Sigmoid colon (tissue), 7 donors: ENCODE results near the gene TMEM109. TPM values are rescaled to one million over a fixed set of nuclear protein-coding genes. Genes with fewer than 3 reads are reported as not detected.

Experiments used
- DNase-seq: peaks from one replicate; pipeline ENCODE4 v3.0.0-alpha.2; 2019
- H3K27ac ChIP-seq, 4 donors: fragments of 200-600 bp; sonication (generic); one replicate each; pipeline ENCODE4 v1.5.1; 2016 to 2019; ENCODE audit warnings: mild to moderate bottlenecking in 1 of 4
- H3K27me3 ChIP-seq, 3 donors: fragments of 200-600 bp; sonication (generic); one replicate each; pipeline ENCODE4 v1.5.1; 2019; ENCODE audit warnings: mild to moderate bottlenecking in 1 of 3
- H3K36me3 ChIP-seq, 4 donors: fragments of 200-600 bp; sonication (generic); one replicate each; pipeline ENCODE4 v1.5.1; 2016 to 2019
- H3K4me1 ChIP-seq, 4 donors: fragments of 200-600 bp; sonication (generic); one replicate each; pipeline ENCODE4 v1.5.1; 2017 to 2019
- H3K4me3 ChIP-seq, 4 donors: fragments of 200-600 bp; sonication (generic); one replicate each; pipeline ENCODE4 v1.5.1; 2017 to 2019; ENCODE audit warnings: mild to moderate bottlenecking in 2 of 4, moderate library complexity in 1 of 4
- H3K9me3 ChIP-seq, 4 donors: fragments of 200-600 bp in 3 of 4; sonication (generic) in 3 of 4; one replicate each; pipeline versions ENCODE4 v1.5.1 to v1.6.1; 2013 to 2019
- EP300 ChIP-seq, 4 donors: sonication (generic); formaldehyde crosslinking; IDR thresholded peaks; one replicate each; pipeline ENCODE4 v1.6.1; 2017; ENCODE audit warnings: antibody characterized with exemption in 4 of 4
- POLR2A ChIP-seq, 2 donors: fragments of 450-650 bp; IDR thresholded peaks; one replicate each; pipeline ENCODE4 v1.6.1; 2016; ENCODE audit warnings: antibody characterized with exemption in 2 of 2, mild to moderate bottlenecking in 2 of 2, moderate library complexity in 2 of 2
- POLR2AphosphoS5 ChIP-seq, 4 donors: sonication (generic); formaldehyde crosslinking; IDR thresholded peaks; one replicate each; pipeline ENCODE4 v1.6.1; 2017; ENCODE audit warnings: antibody characterized with exemption in 4 of 4
- WGBS, 2 donors: extraction: QIAGEN DNeasy Blood & Tissue Kit; methylation state at CpG; one replicate each; pipeline ENCODE4 v1.1.7; 2013; 5-methylcytosine and 5-hydroxymethylcytosine counted together
- intact Hi-C: fragments of 100-400 bp; cut with DNase I; formaldehyde crosslinking; loops from one replicate; pipeline ENCODE4 v1.15.1; 2023
- polyA plus RNA-seq, 3 donors: library from polyadenylated mRNA; stranded (reverse); fragments of 200-250 nt; gene quantifications; one replicate each; pipeline ENCODE4 v1.2.3, GENCODE V29; 2013
- total RNA-seq, 4 donors: library from RNA; depleted of rRNA; stranded (reverse); fragments of >200 nt; gene quantifications; one replicate each; pipeline ENCODE4 v1.1.0, GENCODE V29; 2016
- TF ChIP-seq, protein P1 (sequence below), 4 experiments: fragments of 450-650 bp in 3 of 4; fragments of 200-600 bp in 1 of 4; IDR thresholded peaks; one replicate each; pipeline ENCODE4 v1.5.1; 2016 to 2019; ENCODE audit warnings: antibody characterized with exemption in 4 of 4, mild to moderate bottlenecking in 3 of 4, moderate library complexity in 2 of 4
- donor health status: healthy with polysubstance abuse.
- donor health status: Bipolar disorder and iron deficiency.
- donor health status: healthy.

Gene TMEM109
- total and polyA plus RNA-seq, 7 donors: 16.2 to 115 (median 86.2) TPM

GRCh38 chr11:60951904-60952741, 38.2 kb downstream of the TMEM109 start, which contains the start of gene SLC15A3:
TSS of gene SLC15A3 (minus strand) at chr11:60952176. CDS start at chr11:60951551, 625 bp downstream.
- intact Hi-C loops: loop anchor here (2.0 kb wide), 1 partner anchor 37 kb away; the partner anchor contains the start of gene TMEM109
- TF ChIP-seq POLR2A (IDR thresholded peaks at IDR 0.05) (no peak), POLR2AphosphoS5 (IDR thresholded peaks at IDR 0.05) (peak in 2 of 4 donors; percentile 36 to 49), EP300 (IDR thresholded peaks at IDR 0.05) (no peak)
- TF ChIP-seq, protein P1, sequence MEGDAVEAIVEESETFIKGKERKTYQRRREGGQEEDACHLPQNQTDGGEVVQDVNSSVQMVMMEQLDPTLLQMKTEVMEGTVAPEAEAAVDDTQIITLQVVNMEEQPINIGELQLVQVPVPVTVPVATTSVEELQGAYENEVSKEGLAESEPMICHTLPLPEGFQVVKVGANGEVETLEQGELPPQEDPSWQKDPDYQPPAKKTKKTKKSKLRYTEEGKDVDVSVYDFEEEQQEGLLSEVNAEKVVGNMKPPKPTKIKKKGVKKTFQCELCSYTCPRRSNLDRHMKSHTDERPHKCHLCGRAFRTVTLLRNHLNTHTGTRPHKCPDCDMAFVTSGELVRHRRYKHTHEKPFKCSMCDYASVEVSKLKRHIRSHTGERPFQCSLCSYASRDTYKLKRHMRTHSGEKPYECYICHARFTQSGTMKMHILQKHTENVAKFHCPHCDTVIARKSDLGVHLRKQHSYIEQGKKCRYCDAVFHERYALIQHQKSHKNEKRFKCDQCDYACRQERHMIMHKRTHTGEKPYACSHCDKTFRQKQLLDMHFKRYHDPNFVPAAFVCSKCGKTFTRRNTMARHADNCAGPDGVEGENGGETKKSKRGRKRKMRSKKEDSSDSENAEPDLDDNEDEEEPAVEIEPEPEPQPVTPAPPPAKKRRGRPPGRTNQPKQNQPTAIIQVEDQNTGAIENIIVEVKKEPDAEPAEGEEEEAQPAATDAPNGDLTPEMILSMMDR (IDR thresholded peaks at IDR 0.05): no peak
- WGBS, 2 donors: 14 to 22% methylated on average over 23 of the region's 23 CpGs
- Histone ChIP-seq H3K27ac (peak within 1 kb of the TSS; percentile 79 to 87 (median 82)), H3K4me3 (peak within 1 kb of the TSS; percentile 39 to 59 (median 54)), H3K4me1 (peaks cover 0 to 31% (median 25%) of the 10 kb centered on the region in 4 donors), H3K27me3 (no peaks in the 10 kb centered on the region), H3K36me3 (no peaks in the 10 kb centered on the region), H3K9me3 (no peaks in the 10 kb centered on the region)
- peak; percentile 87 for DNase-seq

GRCh38 chr11:60952742-60953170, 38.8 kb downstream of the TMEM109 start:
- Histone ChIP-seq H3K36me3 (no peaks in the 10 kb centered on the region), H3K4me3 (peak overlapping the region in 3 of 4 donors; percentile 51 to 59 (median 57)), H3K9me3 (no peaks in the 10 kb centered on the region), H3K27me3 (no peaks in the 10 kb centered on the region), H3K27ac (peak overlapping the region; percentile 79 to 87 (median 82)), H3K4me1 (peaks cover 0 to 29% (median 24%) of the 10 kb centered on the region in 4 donors)
- no peak for TF ChIP-seq POLR2AphosphoS5 (IDR thresholded peaks at IDR 0.05)
- TF ChIP-seq POLR2A (IDR thresholded peaks at IDR 0.05): no peak
- no peak for TF ChIP-seq EP300 (IDR thresholded peaks at IDR 0.05)
- TF ChIP-seq, protein P1 (IDR thresholded peaks at IDR 0.05): no peak
- intact Hi-C loops: no loop called here
- DNase-seq: no peak
- WGBS, 2 donors: 30 to 36% methylated on average over 3 of the region's 3 CpGs

DNA sequence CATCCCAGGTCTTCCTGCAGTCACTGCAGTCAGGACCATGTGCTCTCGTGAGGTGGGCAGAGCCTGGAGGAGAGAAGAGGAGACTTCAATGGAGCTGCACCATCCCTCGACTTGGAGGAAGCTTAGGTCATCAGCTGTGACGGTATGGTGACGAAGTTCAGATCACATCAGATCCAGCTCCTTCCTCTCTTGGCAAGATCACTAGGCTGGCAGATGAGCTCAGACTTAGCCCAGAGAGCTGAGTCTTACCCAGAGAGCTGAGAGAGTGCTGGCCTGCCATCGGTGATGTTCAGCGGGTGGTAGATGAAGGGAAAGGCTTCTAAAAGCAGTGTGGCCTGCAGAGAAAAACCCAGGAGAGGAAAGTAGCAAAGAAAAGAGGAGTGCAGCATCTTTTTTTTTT, 39.8 kb downstream of the TMEM109 start:
- no peaks in the 10 kb centered on the region for H3K9me3 ChIP-seq
- H3K36me3 ChIP-seq: no peaks in the 10 kb centered on the region
- 79 to 84% methylated on average over 6 of the region's 6 CpGs for WGBS, 2 donors
- peak overlapping the region in 2 of 4 donors; percentile 79 to 87 for H3K27ac ChIP-seq
- no peaks in the 10 kb centered on the region for H3K27me3 ChIP-seq
- no peak for DNase-seq
- H3K4me1 ChIP-seq: peaks cover 0 to 24% (median 21%) of the 10 kb centered on the region in 4 donors
- TF ChIP-seq POLR2AphosphoS5 (IDR thresholded peaks at IDR 0.05) (no peak), POLR2A (IDR thresholded peaks at IDR 0.05) (no peak)
- TF ChIP-seq, protein P1 (IDR thresholded peaks at IDR 0.05): no peak
- H3K4me3 ChIP-seq: no peak overlapping the region
- intact Hi-C loops: no loop called here

GRCh38 chr11:60954421-60954820, 40.5 kb downstream of the TMEM109 start:
- H3K27ac ChIP-seq: no peak overlapping the region
- no peak for DNase-seq
- no peaks in the 10 kb centered on the region for H3K27me3 ChIP-seq

More at GRCh38 chr11:60954421-60954820, 40.5 kb downstream of the TMEM109 start:
- no peaks in the 10 kb centered on the region for H3K36me3 ChIP-seq
- H3K4me1 ChIP-seq: peaks cover 0 to 24% (median 20%) of the 10 kb centered on the region in 4 donors
- TF ChIP-seq POLR2A (IDR thresholded peaks at IDR 0.05) (no peak), EP300 (IDR thresholded peaks at IDR 0.05) (no peak), POLR2AphosphoS5 (IDR thresholded peaks at IDR 0.05) (no peak)
- TF ChIP-seq, protein P1 (IDR thresholded peaks at IDR 0.05): no peak
- WGBS, 2 donors: 77 to 81% methylated on average over 5 of the region's 5 CpGs
- no peaks in the 10 kb centered on the region for H3K9me3 ChIP-seq
- intact Hi-C loops: no loop called here
- no peak overlapping the region for H3K4me3 ChIP-seq
